Measurements from ENCODE around the gene OTULINL. TPM values are rescaled to one million over a fixed set of nuclear protein-coding genes. Genes with fewer than 3 reads are reported as not detected.

Gene OTULINL
- total RNA-seq, 2 experiments from 2014 or later, result 2.6 to 2.7 TPM

- DNase-seq (ENCODE audit: low spot score), result no peak
- no peaks in the 10 kb centered on the region for H3K36me3 ChIP-seq (ENCODE audit: insufficient read depth, low read length)
- no peaks in the 10 kb centered on the region for H4K20me1 ChIP-seq (ENCODE audit: insufficient read depth, low read length)
- intact Hi-C loops (cut with micrococcal nuclease; ENCODE audit: unreplicated experiment), result no loop called here
- H3K4me3 ChIP-seq (ENCODE audit: low read depth, low read length, poor library complexity, severe bottlenecking), result no peak overlapping the region
- H3K9me3 ChIP-seq (ENCODE audit: low read length), result no peaks in the 10 kb centered on the region
- no peak overlapping the region for H3K27ac ChIP-seq (ENCODE audit: low read depth, low read length, poor library complexity, severe bottlenecking)
- no peak overlapping the region for H2AFZ ChIP-seq (ENCODE audit: low read length)
- H3K79me2 ChIP-seq (ENCODE audit: insufficient read depth, low read depth, low read length), result no peaks in the 10 kb centered on the region
- TF ChIP-seq EZH2phosphoT487 (IDR thresholded peaks at IDR 0.05; ENCODE audit: borderline replicate concordance, low read depth, low read length) (no peak), CTCF (conservative IDR thresholded peaks at IDR 0.05; ENCODE audit: low read length) (no peak)
- ChIA-PET POLR2A (interaction anchor here (0.8 to 1.0 kb wide), 2 partner anchors 68 to 78 kb away, joined by 3 read pairs; no protein-coding TSS in a partner anchor), CTCF (ENCODE audit: unreplicated experiment) (no interaction called here)
- BruUV-seq (replicated peaks), result no TSS peak
- no peaks in the 10 kb centered on the region for H3K9me2 ChIP-seq (ENCODE audit: insufficient read depth, low read length)
- no peaks in the 10 kb centered on the region for H3K4me1 ChIP-seq (ENCODE audit: insufficient read depth, low read length, poor library complexity, severe bottlenecking)
- H3K4me2 ChIP-seq (ENCODE audit: low read length), result no peak overlapping the region
Measured at GRCh38 chr5:14560091-14560595, 21.4 kb upstream of the OTULINL start.

GRCh38 chr5:14561741-14562140 lies 19.9 kb upstream of the OTULINL start:
- Histone ChIP-seq H3K36me3 (ENCODE audit: insufficient read depth, low read length) (no peaks in the 10 kb centered on the region), H3K27ac (ENCODE audit: low read depth, low read length, poor library complexity, severe bottlenecking) (no peak overlapping the region), H3K4me1 (ENCODE audit: insufficient read depth, low read length, poor library complexity, severe bottlenecking) (no peaks in the 10 kb centered on the region), H3K4me2 (ENCODE audit: low read length) (no peak overlapping the region), H3K9me3 (ENCODE audit: low read length) (no peaks in the 10 kb centered on the region), H3K79me2 (ENCODE audit: insufficient read depth, low read depth, low read length) (no peaks in the 10 kb centered on the region), H3K9me2 (ENCODE audit: insufficient read depth, low read length) (no peaks in the 10 kb centered on the region), H4K20me1 (ENCODE audit: insufficient read depth, low read length) (no peaks in the 10 kb centered on the region), H3K4me3 (ENCODE audit: low read depth, low read length, poor library complexity, severe bottlenecking) (no peak overlapping the region), H2AFZ (ENCODE audit: low read length) (no peak overlapping the region)
- intact Hi-C loops (cut with micrococcal nuclease; ENCODE audit: unreplicated experiment), result no loop called here
- ChIA-PET POLR2A (interaction anchor here (0.5 to 1.1 kb wide), 2 partner anchors 10 to 51 kb away, joined by 4 read pairs; no protein-coding TSS in a partner anchor), CTCF (ENCODE audit: unreplicated experiment) (no interaction called here)
- TF ChIP-seq CTCF (conservative IDR thresholded peaks at IDR 0.05; ENCODE audit: low read length) (no peak), EZH2phosphoT487 (IDR thresholded peaks at IDR 0.05; ENCODE audit: borderline replicate concordance, low read depth, low read length) (no peak)
- BruUV-seq (replicated peaks), result no TSS peak
- DNase-seq (ENCODE audit: low spot score), result no peak

- no peak overlapping the region for H3K4me2 ChIP-seq (ENCODE audit: low read length)
- no peaks in the 10 kb centered on the region for H3K79me2 ChIP-seq (ENCODE audit: insufficient read depth, low read depth, low read length)
- no peak overlapping the region for H2AFZ ChIP-seq (ENCODE audit: low read length)
- H3K4me1 ChIP-seq (ENCODE audit: insufficient read depth, low read length, poor library complexity, severe bottlenecking), result no peaks in the 10 kb centered on the region
- BruUV-seq (replicated peaks), result no TSS peak
- POLR2A ChIA-PET, result no interaction called here
- H3K36me3 ChIP-seq (ENCODE audit: insufficient read depth, low read length), result no peaks in the 10 kb centered on the region
- CTCF ChIA-PET (ENCODE audit: unreplicated experiment), result no interaction called here
- no peaks in the 10 kb centered on the region for H3K9me3 ChIP-seq (ENCODE audit: low read length)
- no peaks in the 10 kb centered on the region for H3K9me2 ChIP-seq (ENCODE audit: insufficient read depth, low read length)
- intact Hi-C loops (cut with micrococcal nuclease; ENCODE audit: unreplicated experiment), result no loop called here
- no peaks in the 10 kb centered on the region for H4K20me1 ChIP-seq (ENCODE audit: insufficient read depth, low read length)
- no peak for DNase-seq (ENCODE audit: low spot score)
- no peak overlapping the region for H3K27ac ChIP-seq (ENCODE audit: low read depth, low read length, poor library complexity, severe bottlenecking)
- TF ChIP-seq EZH2phosphoT487 (IDR thresholded peaks at IDR 0.05; ENCODE audit: borderline replicate concordance, low read depth, low read length), result no peak
- TF ChIP-seq CTCF (conservative IDR thresholded peaks at IDR 0.05; ENCODE audit: low read length), result no peak
- H3K4me3 ChIP-seq (ENCODE audit: low read depth, low read length, poor library complexity, severe bottlenecking), result no peak overlapping the region
Measured at GRCh38 chr5:14568333-14568732, 13.3 kb upstream of the OTULINL start.
